K562 (cell line): ENCODE results near the gene WDR46. TPM values are rescaled to one million over a fixed set of nuclear protein-coding genes. Genes with fewer than 3 reads are reported as not detected.

Source experiments
- ATF7 ChIP-seq: fragments of 450-650 bp; IDR thresholded peaks from 2 replicates; pipeline ENCODE4 v1.7.1; 2014; ENCODE audit warnings: mild to moderate bottlenecking, moderate library complexity
- COPS2 ChIP-seq: fragments of 450-650 bp; conservative IDR thresholded peaks from 2 replicates; pipeline ENCODE4 v1.6.1; 2016; ENCODE audit warnings: mild to moderate bottlenecking, moderate library complexity
- CREM ChIP-seq: IDR thresholded peaks from 2 replicates; pipeline ENCODE4 v1.6.1; 2014; ENCODE audit warnings: antibody characterized with exemption, low read depth
- MEF2A ChIP-seq: IDR thresholded peaks from 2 replicates; pipeline ENCODE4 v1.6.1; 2011; ENCODE audit warnings: low read depth, mild to moderate bottlenecking, low read length, moderate library complexity; ENCODE audit not compliant: control insufficient read depth
- PCBP1 ChIP-seq: fragments of 200-400 bp; formaldehyde crosslinking; IDR thresholded peaks from 2 replicates; pipeline ENCODE4 v1.6.1; 2018; ENCODE audit warnings: mild to moderate bottlenecking, low read depth, low read length; ENCODE audit not compliant: poor library complexity, severe bottlenecking
- YBX1 ChIP-seq: fragments of 450-650 bp; IDR thresholded peaks from 2 replicates; pipeline ENCODE4 v1.7.1; 2016; ENCODE audit warnings: mild to moderate bottlenecking
- polyA plus RNA-seq, 8 experiments: library from polyadenylated mRNA; depleted of rRNA in 4 of 8; stranded (reverse) in 5 of 8; unstranded in 3 of 8; fragments of >200 nt; fragmentation: Nextera tagmentation in 2 of 8; fragmentation: Illumina TruSeq in 1 of 8; extraction: Ambion mirVana in 2 of 8; extraction: Trizol in 1 of 8; gene quantifications; 2 replicates each; pipeline versions ENCODE4 v1.2.1 to v1.2.3, GENCODE V29; 2011 to 2014; ENCODE audit warnings: inconsistent platforms in 1 of 8, missing spikeins in 1 of 8
- total RNA-seq, 7 experiments: library from RNA; depleted of rRNA in 6 of 7; stranded (reverse); fragments of >200 nt in 6 of 7; fragmentation: Illumina TruSeq in 2 of 7; extraction: Trizol in 2 of 7; gene quantifications; 2 replicates each; pipeline versions ENCODE4 v1.2.1 to v1.2.3, GENCODE V29; 2011 to 2021; ENCODE audit warnings: low replicate concordance in 1 of 7
- TF ChIP-seq, protein P1 (sequence below): fragments of 450-650 bp; IDR thresholded peaks from one replicate; pipeline ENCODE4 v1.6.1; 2018; ENCODE audit warnings: mild to moderate bottlenecking, moderate library complexity; ENCODE audit not compliant: partially characterized antibody
- TF ChIP-seq, protein P2 (sequence below): fragments of 450-650 bp; IDR thresholded peaks from 2 replicates; pipeline ENCODE4 v1.6.1; 2016
- TF ChIP-seq, protein P3 (sequence below): fragments of 250-450 bp; sonication (Bioruptor Pico); IDR thresholded peaks from 2 replicates; pipeline ENCODE4 v1.5.1; 2021; ENCODE audit warnings: mild to moderate bottlenecking
- TF ChIP-seq, protein P4 (sequence below): sonication (generic); formaldehyde crosslinking; IDR thresholded peaks from 2 replicates; pipeline ENCODE4 v1.8.0; 2022; ENCODE audit warnings: mild to moderate bottlenecking, missing genetic modification reagents
- TF ChIP-seq, protein P5 (sequence below), 2 experiments: fragments of 150-350 bp in 1 of 2; IDR thresholded peaks; 2 replicates each; pipeline ENCODE4 v1.6.1; 2012 to 2016; ENCODE audit warnings: low read depth in 2 of 2, low read length in 2 of 2, mild to moderate bottlenecking in 1 of 2, moderate library complexity in 1 of 2
- TF ChIP-seq, protein P6 (sequence below): sonication (generic); formaldehyde crosslinking; IDR thresholded peaks from 2 replicates; pipeline ENCODE4 v1.8.1; 2023; ENCODE audit warnings: missing genetic modification reagents, mild to moderate bottlenecking, borderline replicate concordance

Gene WDR46
- total and polyA plus RNA-seq, 9 of the 15 experiments (the other 6 are each of a cell fraction or from before 2014, with no cell fraction given): 8.9 to 146 (median 93.1) TPM

DNA sequence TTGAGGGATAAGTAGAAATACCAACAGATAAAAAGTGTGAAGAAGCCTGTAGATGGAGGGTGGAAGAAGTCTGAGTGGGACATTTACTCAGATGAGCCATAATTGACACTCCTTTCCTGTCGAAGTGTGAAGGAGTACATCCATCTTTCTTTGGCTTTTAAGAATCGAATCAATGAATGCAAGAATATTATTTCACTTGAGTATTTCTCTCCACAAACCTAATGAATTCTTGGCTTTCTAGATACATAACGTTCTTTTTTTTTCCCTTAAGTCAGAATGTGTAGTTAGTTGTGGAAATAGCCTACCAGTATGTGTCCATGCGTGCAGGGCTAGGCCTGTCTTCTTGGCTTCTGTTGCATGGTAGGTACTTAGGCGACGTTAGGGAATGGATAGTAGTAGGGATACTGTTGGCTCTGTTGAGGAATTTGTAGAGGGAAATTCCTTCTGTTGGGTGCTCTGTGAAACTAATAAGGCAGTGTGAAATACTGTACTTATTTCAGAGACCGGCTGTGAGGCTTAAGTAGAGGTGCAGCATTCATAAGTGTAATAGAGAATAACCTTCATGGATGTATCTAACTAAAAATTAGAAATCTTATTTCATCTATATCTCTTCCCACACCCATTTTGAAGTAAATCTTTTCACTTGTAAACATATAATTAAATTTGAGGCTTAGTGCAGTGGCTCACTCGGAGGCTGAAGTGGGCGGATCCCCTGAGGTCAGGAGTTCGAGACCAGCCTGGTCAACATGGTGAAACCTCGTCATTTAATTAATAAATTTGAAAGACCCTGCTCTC, 15.7 kb downstream of the WDR46 start (continued):
- TF ChIP-seq, protein P1, sequence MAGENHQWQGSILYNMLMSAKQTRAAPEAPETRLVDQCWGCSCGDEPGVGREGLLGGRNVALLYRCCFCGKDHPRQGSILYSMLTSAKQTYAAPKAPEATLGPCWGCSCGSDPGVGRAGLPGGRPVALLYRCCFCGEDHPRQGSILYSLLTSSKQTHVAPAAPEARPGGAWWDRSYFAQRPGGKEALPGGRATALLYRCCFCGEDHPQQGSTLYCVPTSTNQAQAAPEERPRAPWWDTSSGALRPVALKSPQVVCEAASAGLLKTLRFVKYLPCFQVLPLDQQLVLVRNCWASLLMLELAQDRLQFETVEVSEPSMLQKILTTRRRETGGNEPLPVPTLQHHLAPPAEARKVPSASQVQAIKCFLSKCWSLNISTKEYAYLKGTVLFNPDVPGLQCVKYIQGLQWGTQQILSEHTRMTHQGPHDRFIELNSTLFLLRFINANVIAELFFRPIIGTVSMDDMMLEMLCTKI: no peak
- TF ChIP-seq, protein P2, sequence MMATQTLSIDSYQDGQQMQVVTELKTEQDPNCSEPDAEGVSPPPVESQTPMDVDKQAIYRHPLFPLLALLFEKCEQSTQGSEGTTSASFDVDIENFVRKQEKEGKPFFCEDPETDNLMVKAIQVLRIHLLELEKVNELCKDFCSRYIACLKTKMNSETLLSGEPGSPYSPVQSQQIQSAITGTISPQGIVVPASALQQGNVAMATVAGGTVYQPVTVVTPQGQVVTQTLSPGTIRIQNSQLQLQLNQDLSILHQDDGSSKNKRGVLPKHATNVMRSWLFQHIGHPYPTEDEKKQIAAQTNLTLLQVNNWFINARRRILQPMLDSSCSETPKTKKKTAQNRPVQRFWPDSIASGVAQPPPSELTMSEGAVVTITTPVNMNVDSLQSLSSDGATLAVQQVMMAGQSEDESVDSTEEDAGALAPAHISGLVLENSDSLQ: no peak; the same call in 1 of the 2 replicates
- TF ChIP-seq COPS2 (no peak), MEF2A (no peak), YBX1 (no peak), ATF7 (no peak), PCBP1 (no peak), CREM (no peak)
- TF ChIP-seq, protein P3, sequence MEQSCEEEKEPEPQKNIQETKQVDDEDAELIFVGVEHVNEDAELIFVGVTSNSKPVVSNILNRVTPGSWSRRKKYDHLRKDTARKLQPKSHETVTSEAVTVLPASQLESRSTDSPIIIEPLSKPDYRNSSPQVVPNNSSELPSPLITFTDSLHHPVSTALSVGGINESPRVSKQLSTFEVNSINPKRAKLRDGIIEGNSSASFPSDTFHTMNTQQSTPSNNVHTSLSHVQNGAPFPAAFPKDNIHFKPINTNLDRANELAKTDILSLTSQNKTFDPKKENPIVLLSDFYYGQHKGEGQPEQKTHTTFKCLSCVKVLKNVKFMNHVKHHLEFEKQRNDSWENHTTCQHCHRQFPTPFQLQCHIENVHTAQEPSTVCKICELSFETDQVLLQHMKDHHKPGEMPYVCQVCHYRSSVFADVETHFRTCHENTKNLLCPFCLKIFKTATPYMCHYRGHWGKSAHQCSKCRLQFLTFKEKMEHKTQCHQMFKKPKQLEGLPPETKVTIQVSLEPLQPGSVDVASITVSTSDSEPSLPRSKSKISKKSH: no peak
- TF ChIP-seq, protein P4, sequence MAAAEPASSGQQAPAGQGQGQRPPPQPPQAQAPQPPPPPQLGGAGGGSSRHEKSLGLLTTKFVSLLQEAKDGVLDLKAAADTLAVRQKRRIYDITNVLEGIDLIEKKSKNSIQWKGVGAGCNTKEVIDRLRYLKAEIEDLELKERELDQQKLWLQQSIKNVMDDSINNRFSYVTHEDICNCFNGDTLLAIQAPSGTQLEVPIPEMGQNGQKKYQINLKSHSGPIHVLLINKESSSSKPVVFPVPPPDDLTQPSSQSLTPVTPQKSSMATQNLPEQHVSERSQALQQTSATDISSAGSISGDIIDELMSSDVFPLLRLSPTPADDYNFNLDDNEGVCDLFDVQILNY (CRISPR knock-in tag): 0 out of 2 replicates have a peak, but pooled peaks have one; percentile 16
- TF ChIP-seq, protein P5, sequence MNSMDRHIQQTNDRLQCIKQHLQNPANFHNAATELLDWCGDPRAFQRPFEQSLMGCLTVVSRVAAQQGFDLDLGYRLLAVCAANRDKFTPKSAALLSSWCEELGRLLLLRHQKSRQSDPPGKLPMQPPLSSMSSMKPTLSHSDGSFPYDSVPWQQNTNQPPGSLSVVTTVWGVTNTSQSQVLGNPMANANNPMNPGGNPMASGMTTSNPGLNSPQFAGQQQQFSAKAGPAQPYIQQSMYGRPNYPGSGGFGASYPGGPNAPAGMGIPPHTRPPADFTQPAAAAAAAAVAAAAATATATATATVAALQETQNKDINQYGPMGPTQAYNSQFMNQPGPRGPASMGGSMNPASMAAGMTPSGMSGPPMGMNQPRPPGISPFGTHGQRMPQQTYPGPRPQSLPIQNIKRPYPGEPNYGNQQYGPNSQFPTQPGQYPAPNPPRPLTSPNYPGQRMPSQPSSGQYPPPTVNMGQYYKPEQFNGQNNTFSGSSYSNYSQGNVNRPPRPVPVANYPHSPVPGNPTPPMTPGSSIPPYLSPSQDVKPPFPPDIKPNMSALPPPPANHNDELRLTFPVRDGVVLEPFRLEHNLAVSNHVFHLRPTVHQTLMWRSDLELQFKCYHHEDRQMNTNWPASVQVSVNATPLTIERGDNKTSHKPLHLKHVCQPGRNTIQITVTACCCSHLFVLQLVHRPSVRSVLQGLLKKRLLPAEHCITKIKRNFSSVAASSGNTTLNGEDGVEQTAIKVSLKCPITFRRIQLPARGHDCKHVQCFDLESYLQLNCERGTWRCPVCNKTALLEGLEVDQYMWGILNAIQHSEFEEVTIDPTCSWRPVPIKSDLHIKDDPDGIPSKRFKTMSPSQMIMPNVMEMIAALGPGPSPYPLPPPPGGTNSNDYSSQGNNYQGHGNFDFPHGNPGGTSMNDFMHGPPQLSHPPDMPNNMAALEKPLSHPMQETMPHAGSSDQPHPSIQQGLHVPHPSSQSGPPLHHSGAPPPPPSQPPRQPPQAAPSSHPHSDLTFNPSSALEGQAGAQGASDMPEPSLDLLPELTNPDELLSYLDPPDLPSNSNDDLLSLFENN (IDR thresholded peaks at IDR 0.05; ENCODE audit: low read depth in 2 of 2, low read length in 2 of 2): no peak
- TF ChIP-seq, protein P6, sequence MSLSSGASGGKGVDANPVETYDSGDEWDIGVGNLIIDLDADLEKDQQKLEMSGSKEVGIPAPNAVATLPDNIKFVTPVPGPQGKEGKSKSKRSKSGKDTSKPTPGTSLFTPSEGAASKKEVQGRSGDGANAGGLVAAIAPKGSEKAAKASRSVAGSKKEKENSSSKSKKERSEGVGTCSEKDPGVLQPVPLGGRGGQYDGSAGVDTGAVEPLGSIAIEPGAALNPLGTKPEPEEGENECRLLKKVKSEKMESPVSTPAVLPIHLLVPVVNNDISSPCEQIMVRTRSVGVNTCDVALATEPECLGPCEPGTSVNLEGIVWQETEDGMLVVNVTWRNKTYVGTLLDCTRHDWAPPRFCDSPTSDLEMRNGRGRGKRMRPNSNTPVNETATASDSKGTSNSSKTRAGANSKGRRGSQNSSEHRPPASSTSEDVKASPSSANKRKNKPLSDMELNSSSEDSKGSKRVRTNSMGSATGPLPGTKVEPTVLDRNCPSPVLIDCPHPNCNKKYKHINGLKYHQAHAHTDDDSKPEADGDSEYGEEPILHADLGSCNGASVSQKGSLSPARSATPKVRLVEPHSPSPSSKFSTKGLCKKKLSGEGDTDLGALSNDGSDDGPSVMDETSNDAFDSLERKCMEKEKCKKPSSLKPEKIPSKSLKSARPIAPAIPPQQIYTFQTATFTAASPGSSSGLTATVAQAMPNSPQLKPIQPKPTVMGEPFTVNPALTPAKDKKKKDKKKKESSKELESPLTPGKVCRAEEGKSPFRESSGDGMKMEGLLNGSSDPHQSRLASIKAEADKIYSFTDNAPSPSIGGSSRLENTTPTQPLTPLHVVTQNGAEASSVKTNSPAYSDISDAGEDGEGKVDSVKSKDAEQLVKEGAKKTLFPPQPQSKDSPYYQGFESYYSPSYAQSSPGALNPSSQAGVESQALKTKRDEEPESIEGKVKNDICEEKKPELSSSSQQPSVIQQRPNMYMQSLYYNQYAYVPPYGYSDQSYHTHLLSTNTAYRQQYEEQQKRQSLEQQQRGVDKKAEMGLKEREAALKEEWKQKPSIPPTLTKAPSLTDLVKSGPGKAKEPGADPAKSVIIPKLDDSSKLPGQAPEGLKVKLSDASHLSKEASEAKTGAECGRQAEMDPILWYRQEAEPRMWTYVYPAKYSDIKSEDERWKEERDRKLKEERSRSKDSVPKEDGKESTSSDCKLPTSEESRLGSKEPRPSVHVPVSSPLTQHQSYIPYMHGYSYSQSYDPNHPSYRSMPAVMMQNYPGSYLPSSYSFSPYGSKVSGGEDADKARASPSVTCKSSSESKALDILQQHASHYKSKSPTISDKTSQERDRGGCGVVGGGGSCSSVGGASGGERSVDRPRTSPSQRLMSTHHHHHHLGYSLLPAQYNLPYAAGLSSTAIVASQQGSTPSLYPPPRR: no peak
